PC-3 (cell line): Measurements from ENCODE around the gene DPF1. TPM values are rescaled to one million over a fixed set of nuclear protein-coding genes. Genes with fewer than 3 reads are reported as not detected.

Source experiments
- ATAC-seq: fragments of 200-7000 bp; cut with Tn5 transposase; 2 replicates; pipeline ENCODE4 v1.9.1; 2020; ENCODE audit warnings: mild to moderate bottlenecking, moderate library complexity
- BruUV-seq: library from RNA; stranded (reverse); fragments of 400-500 nt; replicated peaks from 2 replicates; lab custom pipeline; 2021; lab: Mats Ljungman, UMichigan
- CTCF ChIA-PET: fragments of 300-600 bp; sonication (Branson Sonifier 250); formaldehyde crosslinking; loops from one replicate; lab custom pipeline; 2022; ENCODE audit warnings: antibody characterized with exemption; lab: Charles Lee
- POLR2A ChIA-PET: fragments of 300-600 bp; sonication (Branson Sonifier 250); formaldehyde crosslinking; loops from one replicate; lab custom pipeline; 2022; ENCODE audit warnings: antibody characterized with exemption; ENCODE audit not compliant: unreplicated experiment; lab: Charles Lee
- DNase-seq: peaks from one replicate; pipeline ENCODE4 v3.0.0-alpha.2; 2015
- H2AFZ ChIP-seq: fragments of 300-600 bp; sonication (generic); 2 replicates; pipeline ENCODE4 v1.6.0; 2016; ENCODE audit warnings: antibody characterized with exemption, low read length
- H3F3A ChIP-seq: fragments of 300-600 bp; sonication (generic); one replicate; pipeline ENCODE4 v1.6.0; 2017; ENCODE audit warnings: antibody characterized with exemption, low read length, control low read depth, mild to moderate bottlenecking; ENCODE audit not compliant: unreplicated experiment
- H3K27ac ChIP-seq: fragments of 300-600 bp; sonication (generic); 2 replicates; pipeline ENCODE4 v1.5.1; 2016; ENCODE audit warnings: mild to moderate bottlenecking, low read length
- H3K27me3 ChIP-seq: fragments of 300-600 bp; sonication (generic); 2 replicates; pipeline ENCODE4 v1.6.1; 2016; ENCODE audit warnings: low read length, mixed read lengths
- H3K36me3 ChIP-seq: fragments of 300-600 bp; sonication (generic); 2 replicates; pipeline ENCODE4 v1.6.1; 2016; ENCODE audit warnings: low read depth, mixed run types, low read length, mixed read lengths
- H3K4me1 ChIP-seq: fragments of 300-600 bp; sonication (generic); 2 replicates; pipeline ENCODE4 v1.5.1; 2016; ENCODE audit warnings: low read length; ENCODE audit not compliant: insufficient read depth
- H3K4me2 ChIP-seq: fragments of 300-600 bp; sonication (generic); 2 replicates; pipeline ENCODE4 v1.6.0; 2016; ENCODE audit warnings: low read length
- H3K4me3 ChIP-seq: fragments of 300-600 bp; sonication (generic); 2 replicates; pipeline ENCODE4 v1.5.1; 2016; ENCODE audit warnings: mild to moderate bottlenecking, low read length, mixed read lengths
- H3K79me2 ChIP-seq: fragments of 300-600 bp; sonication (generic); 2 replicates; pipeline ENCODE4 v1.6.1; 2017; ENCODE audit warnings: low read length, mixed read lengths
- H3K9ac ChIP-seq: fragments of 300-600 bp; sonication (generic); 2 replicates; pipeline ENCODE4 v1.6.0; 2016; ENCODE audit warnings: mild to moderate bottlenecking, low read length
- H3K9me2 ChIP-seq: fragments of 300-600 bp; sonication (generic); replicated peaks from 2 replicates; pipeline ENCODE4 v1.6.1; 2016; ENCODE audit warnings: mixed run types, low read length, mixed read lengths
- H3K9me3 ChIP-seq: fragments of 300-600 bp; sonication (generic); 2 replicates; pipeline ENCODE4 v1.6.1; 2016; ENCODE audit warnings: low read length, mixed read lengths
- H4K20me1 ChIP-seq: fragments of 300-600 bp; sonication (generic); 2 replicates; pipeline ENCODE4 v1.6.1; 2016; ENCODE audit warnings: low read length, mixed read lengths
- CTCF ChIP-seq: fragments of 300-600 bp; sonication (generic); conservative IDR thresholded peaks from 2 replicates; pipeline ENCODE4 v1.5.1; 2017; ENCODE audit warnings: antibody characterized with exemption, low read depth, mild to moderate bottlenecking, low read length
- EZH2 ChIP-seq: fragments of 300-600 bp; sonication (generic); IDR thresholded peaks from one replicate; pipeline ENCODE4 v1.6.1; 2017; ENCODE audit warnings: antibody characterized with exemption, mild to moderate bottlenecking, low read length; ENCODE audit not compliant: unreplicated experiment
- EZH2phosphoT487 ChIP-seq: fragments of 300-600 bp; sonication (generic); IDR thresholded peaks from 2 replicates; pipeline ENCODE4 v1.6.1; 2018; ENCODE audit warnings: mild to moderate bottlenecking, antibody characterized with exemption, low read length, borderline replicate concordance
- intact Hi-C: fragments of 100-400 bp; cut with micrococcal nuclease; formaldehyde crosslinking; loops from 2 replicates; pipeline ENCODE4 v1.9.0; 2023
- total RNA-seq: library from RNA; depleted of rRNA; stranded (reverse); fragments of >200 nt; gene quantifications from 2 replicates; pipeline ENCODE4 v1.2.3, GENCODE V29; 2014

DPF1 gene
- total RNA-seq, 1 experiment from 2014 or later: 8.1 TPM

- Histone ChIP-seq H3K27ac (no peak overlapping the region), H3K4me1 (no peaks in the 10 kb centered on the region), H3K27me3 (no peaks in the 10 kb centered on the region), H3K9ac (no peak overlapping the region), H3K9me2 (no peaks in the 10 kb centered on the region), H3F3A (no peaks in the 10 kb centered on the region), H3K79me2 (no peaks in the 10 kb centered on the region), H3K9me3 (no peaks in the 10 kb centered on the region), H3K4me3 (no peak overlapping the region), H3K4me2 (no peak overlapping the region), H3K36me3 (no peaks in the 10 kb centered on the region), H2AFZ (no peak overlapping the region), H4K20me1 (no peaks in the 10 kb centered on the region)
- TF ChIP-seq EZH2 (no peak), CTCF (no peak), EZH2phosphoT487 (no peak)
- POLR2A ChIA-PET: no interaction called here
- no TSS peak for BruUV-seq
- CTCF ChIA-PET: no interaction called here
- ATAC-seq: no peak
- intact Hi-C loops: no loop called here
- no peak for DNase-seq
Observed at GRCh38 chr19:38211151-38211591, 12.9 kb downstream of the DPF1 start.

- H3K9me2 ChIP-seq: no peaks in the 10 kb centered on the region
- H3K9me3 ChIP-seq: no peaks in the 10 kb centered on the region
- no peaks in the 10 kb centered on the region for H3K27me3 ChIP-seq
- TF ChIP-seq EZH2: no peak
- TF ChIP-seq EZH2phosphoT487: no peak
- TF ChIP-seq CTCF: no peak
- DNase-seq (no peak), ATAC-seq (no peak)
- no peak overlapping the region for H3K27ac ChIP-seq
- H3K79me2 ChIP-seq: no peaks in the 10 kb centered on the region
- no peak overlapping the region for H2AFZ ChIP-seq
- H3K36me3 ChIP-seq: no peaks in the 10 kb centered on the region
- no peaks in the 10 kb centered on the region for H4K20me1 ChIP-seq
- no peaks in the 10 kb centered on the region for H3K4me1 ChIP-seq
- BruUV-seq: no TSS peak
- H3K4me3 ChIP-seq: no peak overlapping the region
- ChIA-PET POLR2A (no interaction called here), CTCF (no interaction called here)
- no peak overlapping the region for H3K4me2 ChIP-seq
- no peak overlapping the region for H3K9ac ChIP-seq
- no peaks in the 10 kb centered on the region for H3F3A ChIP-seq
- intact Hi-C loops: no loop called here
Observed at GRCh38 chr19:38210458-38210987, 13.5 kb downstream of the DPF1 start.

- ATAC-seq: peak; percentile 39
- no peak for DNase-seq
- H3K9me3 ChIP-seq: no peaks in the 10 kb centered on the region
- no peaks in the 10 kb centered on the region for H3K79me2 ChIP-seq
- no peak overlapping the region for H2AFZ ChIP-seq
- H4K20me1 ChIP-seq: no peaks in the 10 kb centered on the region
- no peak overlapping the region for H3K4me3 ChIP-seq
- TF ChIP-seq EZH2 (no peak), EZH2phosphoT487 (no peak), CTCF (no peak)
- H3K27ac ChIP-seq: no peak overlapping the region
- no peak overlapping the region for H3K4me2 ChIP-seq
- no peaks in the 10 kb centered on the region for H3K27me3 ChIP-seq
- no peaks in the 10 kb centered on the region for H3K9me2 ChIP-seq
- no peaks in the 10 kb centered on the region for H3K4me1 ChIP-seq
- ChIA-PET POLR2A (interaction anchor here (0.6 kb wide), 1 partner anchor 308 kb away, joined by 5 read pairs; no protein-coding TSS in a partner anchor), CTCF (no interaction called here)
- no peaks in the 10 kb centered on the region for H3K36me3 ChIP-seq
- intact Hi-C loops: no loop called here
- BruUV-seq: no TSS peak
- no peak overlapping the region for H3K9ac ChIP-seq
- H3F3A ChIP-seq: no peaks in the 10 kb centered on the region
Observed at GRCh38 chr19:38209671-38210457, 14.2 kb downstream of the DPF1 start.
